GM18505 (cell line): ENCODE data around the gene RAB6B.

Experiments
- ATAC-seq: cut with Tn5 transposase; IDR thresholded peaks from one replicate; pipeline ENCODE4 v1.9.1; 2021; ENCODE audit not compliant: unreplicated experiment
- POLR2A ChIP-seq: IDR thresholded peaks from 4 replicates; pipeline ENCODE4 v1.6.1; 2011; ENCODE audit warnings: borderline replicate concordance; ENCODE audit not compliant: insufficient read depth, insufficient read length; ENCODE audit errors: extremely low read depth

Gene RAB6B

DNA sequence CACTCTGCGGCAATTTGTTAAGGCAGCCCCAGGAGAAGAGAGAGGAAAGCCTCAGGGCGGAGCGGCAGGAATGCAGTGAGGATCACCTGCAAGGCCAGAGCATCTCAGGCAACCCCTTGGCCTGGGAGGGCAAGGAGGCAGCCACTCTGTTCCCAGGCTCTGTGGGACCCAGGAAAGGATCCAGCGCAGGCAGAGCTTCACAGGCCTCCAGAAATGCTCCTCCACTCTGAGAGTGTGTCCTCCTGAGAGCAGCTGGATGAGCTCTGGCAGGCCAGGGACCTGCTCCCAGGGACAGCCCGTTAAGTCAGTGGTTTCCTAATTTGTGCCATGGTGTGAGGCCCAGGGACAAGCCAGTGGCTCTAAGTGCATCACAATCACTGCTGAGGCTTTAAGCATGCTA is 35.2 kb downstream of the RAB6B start:
- no peak for TF ChIP-seq POLR2A
- no peak for ATAC-seq

DNA sequence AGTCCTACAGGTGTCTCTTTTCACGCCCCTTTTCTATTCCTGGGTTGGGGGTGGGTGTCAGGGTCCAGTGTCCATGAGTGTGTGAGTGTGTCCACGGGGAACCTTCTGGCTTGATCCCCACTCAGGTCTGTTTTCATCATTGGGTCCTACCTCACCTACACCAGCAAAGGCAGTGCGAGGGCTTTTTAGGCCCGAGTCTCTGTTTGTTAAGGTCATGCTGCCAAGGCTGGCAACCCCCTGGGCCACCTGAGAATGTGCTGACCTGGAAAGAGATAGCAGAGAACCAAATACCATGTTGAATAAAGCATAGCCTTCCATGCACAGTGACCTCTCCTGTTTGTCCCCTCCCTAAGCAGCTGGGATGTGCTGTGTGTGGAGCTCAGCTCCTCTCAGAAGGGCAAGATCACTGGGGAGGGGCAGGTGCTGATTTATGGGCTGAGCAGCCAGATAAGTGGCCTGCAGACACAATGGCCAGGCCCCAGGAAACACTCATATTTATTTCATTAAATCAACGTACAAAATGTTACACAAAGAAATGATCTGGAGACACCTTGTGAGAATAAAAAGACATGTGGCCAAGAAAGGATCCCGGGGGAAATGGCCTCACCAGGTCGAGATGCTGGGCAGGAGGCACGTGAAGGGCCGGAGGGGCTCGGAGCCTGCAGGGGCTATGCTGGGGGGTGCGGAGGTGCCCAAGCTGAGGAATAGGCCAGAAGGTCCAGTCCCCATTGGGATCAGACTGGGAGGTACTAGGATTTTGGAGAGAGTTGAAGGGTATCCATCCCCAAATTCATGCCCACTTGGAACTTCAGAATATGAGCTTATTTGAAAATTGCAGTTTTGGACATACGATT is 36.1 kb downstream of the RAB6B start:
- no peak for ATAC-seq
- no peak for TF ChIP-seq POLR2A

DNA sequence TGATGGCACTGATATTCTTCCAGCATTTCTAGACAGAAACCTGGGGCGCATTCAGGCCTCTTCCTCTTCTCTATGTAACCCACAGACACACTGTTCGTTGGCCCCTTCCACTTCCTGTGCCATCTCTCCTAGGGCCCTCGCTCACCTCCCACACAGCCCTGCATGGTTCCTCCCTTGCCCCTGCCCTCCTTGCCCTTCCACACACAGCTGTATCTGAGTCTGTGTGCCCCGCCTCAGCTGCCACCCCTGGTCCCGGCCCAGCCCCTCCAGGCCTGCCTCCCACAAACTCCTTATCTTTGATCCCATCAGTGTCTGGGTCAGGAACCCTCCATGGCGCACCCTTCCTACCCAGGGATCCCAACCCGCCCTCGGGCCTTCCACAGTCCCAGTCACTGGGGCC is 37.9 kb downstream of the RAB6B start:
- no peak for TF ChIP-seq POLR2A
- ATAC-seq = no peak

DNA sequence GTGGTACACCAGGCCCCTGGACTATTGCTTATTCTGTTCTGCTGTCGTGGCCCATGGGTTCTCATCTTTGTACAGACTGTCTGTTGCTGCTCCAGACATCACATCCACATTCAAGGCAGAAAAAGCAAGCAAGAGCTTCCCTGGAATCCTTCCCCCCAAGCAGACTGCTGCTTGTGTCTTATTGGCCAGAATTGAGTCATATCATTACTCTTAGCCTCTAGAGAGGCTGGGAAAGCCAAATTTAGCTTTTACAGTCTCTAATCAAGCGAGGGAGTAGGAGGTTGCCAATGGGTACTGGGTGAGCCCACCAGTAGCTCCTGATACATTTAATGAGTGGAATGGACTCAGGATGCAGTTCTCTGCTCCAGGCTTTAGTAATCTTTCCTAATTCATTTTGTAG is 39.4 kb downstream of the RAB6B start:
- no peak for ATAC-seq
- no peak for TF ChIP-seq POLR2A

- TF ChIP-seq POLR2A = no peak
- no peak for ATAC-seq
Observed at GRCh38 chr3:133855772-133856171, 39.9 kb downstream of the RAB6B start.

DNA sequence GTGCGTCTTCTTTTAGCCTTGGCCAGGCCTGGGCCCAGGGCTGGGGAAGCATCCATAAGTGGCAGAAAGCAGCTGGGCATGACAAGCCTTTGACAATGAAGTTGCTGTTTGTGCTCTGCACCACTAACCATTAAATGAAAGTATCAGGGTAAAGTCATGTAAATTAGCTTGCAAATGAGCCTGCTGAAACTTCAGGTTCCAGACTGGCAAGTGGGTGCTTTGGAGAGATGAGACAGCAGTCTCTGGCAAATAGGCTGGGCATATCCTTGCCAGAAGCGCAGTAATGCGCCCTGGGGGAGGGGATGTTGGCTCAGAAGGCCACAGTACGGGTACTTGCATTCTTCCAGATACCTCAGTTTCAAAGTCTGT is 40.7 kb downstream of the RAB6B start:
- TF ChIP-seq POLR2A = no peak
- no peak for ATAC-seq

DNA sequence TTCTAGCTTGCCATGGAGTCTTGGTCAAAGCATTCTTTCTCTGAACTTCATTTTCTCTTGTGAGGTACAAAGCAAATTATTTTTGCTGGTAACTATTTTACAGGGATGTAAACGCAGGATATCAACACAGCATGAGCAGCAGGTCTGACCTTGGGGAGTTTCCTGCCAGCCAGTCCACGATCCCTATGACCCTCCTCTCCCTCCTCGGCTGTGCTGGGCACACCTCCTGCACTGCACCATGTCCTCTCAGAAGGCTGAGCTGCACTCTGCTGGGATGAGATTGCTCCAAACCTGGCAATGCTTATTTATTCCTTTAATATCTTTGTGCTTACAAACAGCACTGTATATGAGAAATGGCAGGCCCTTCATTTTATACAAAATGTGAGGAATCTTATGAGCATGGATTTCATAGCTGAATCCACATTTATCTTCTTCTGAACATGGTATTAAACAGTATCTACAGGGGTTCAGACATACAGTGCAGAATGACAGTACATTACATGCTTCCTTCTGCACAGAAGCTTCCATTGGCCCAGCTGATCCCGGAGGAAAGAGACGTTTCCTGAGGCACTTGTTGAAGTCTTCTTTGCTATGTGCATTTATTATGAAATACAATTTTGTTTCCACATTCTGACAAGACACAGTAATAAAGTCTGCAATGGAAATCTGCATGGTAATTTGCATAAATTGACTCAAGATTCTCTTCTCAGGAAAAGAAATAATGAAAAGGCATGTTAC is 41.2 kb downstream of the RAB6B start:
- no peak for TF ChIP-seq POLR2A
- ATAC-seq = no peak

DNA sequence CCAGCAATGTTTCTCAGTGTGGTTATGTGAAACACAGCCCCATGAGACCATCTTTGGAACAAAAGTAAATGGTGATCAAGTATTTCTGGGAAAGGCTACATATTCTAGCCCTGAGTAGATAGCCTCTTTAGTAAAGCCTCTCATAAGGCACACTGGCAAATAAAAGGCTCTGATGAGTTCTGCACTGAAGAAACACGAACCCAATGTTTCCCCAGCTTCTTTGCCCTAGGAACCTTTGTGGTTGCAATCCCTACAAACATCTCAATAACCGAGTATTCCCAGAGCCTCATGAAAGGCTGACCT is 41.8 kb downstream of the RAB6B start:
- no peak for TF ChIP-seq POLR2A
- no peak for ATAC-seq

DNA sequence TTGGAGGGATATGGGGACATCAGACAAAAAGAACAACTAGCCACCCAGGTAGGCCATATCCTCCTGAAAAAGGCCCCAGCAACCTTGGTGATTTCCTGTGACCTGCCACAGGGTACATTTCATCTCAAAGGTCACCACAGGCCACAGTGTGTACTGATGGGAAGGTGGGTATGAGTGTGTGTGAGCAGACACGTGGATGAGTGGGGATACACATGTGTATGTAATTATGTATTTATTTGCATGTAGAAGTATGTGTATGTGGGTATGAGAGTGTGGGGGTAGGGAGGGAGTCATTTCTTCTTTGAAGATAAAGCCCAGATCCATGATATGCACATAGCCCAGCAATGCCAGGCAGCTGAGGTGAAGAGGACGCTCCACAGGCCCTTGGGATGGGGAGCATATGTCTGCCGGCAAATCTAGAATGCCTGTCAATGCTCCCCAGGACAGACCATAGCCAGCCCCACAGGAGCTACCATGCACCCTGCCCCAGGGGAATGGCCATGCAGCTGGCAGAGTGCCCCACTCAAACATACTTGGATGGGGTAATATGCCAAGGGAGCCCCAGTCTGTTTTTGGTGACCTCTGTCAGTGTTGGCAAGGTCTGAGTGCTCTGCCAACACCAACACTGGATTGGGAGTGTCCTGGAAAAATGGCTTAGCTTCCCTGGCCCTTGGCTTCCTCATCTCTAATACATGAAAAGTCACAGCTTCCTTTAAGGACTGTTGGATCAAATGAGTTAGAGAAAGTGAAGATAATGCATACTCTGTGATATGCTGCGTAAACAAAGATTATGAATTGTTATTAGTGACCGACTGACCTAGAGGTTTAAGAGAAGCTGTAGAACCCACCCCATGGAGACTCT is 42.4 kb downstream of the RAB6B start:
- no peak for TF ChIP-seq POLR2A
- no peak for ATAC-seq

- peak; percentile 8 for TF ChIP-seq POLR2A
- ATAC-seq = no peak
Observed at GRCh38 chr3:133851931-133852330, 43.8 kb downstream of the RAB6B start.

DNA sequence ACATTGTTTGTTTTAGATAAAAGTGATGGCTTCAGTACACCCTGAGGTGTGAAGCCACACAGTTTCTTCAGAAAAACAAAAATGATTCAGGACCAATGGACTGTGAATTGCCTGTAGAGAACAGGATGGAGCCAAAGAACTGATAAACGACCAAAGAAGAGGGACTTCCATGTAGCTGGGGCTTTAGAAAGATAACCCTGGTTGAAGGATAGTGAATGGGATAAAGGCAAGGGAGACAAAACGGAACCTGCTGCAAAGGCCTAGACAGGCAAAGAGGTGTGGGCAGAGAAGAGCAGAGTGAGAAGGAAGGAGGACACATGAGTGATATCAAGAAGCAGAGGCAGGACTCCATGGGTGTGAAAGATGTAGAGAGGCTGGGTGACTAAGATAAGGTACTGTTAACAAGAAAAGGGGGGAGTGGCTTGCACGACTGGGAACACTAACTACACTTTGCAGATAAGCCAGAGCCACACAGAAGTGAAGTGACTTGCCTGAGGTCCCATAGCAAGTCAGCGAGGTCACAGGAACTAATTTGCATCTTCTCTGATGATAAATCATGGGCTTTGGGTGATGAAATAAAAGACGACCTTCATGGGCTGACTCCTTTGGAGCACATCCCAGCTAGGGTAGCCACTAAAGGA is 44.3 kb downstream of the RAB6B start:
- TF ChIP-seq POLR2A = peak; percentile 35
- no peak for ATAC-seq

GRCh38 chr3:133850034-133850433 is 45.6 kb downstream of the RAB6B start:
- no peak for TF ChIP-seq POLR2A
- ATAC-seq = no peak

GRCh38 chr3:133849346-133849745 is 46.3 kb downstream of the RAB6B start:
- no peak for TF ChIP-seq POLR2A
- no peak for ATAC-seq
